HepG2 (cell line): ENCODE data around the gene GDNF. TPM values are rescaled to one million over a fixed set of nuclear protein-coding genes. Genes with fewer than 3 reads are reported as not detected.

Experiments used
- ATAC-seq: fragments of 200-7000 bp; cut with Tn5 transposase; 3 replicates; pipeline ENCODE4 v1.9.1; 2020; ENCODE audit warnings: mild to moderate bottlenecking, moderate library complexity
- BruUV-seq: library from RNA; stranded (reverse); fragments of 400-500 nt; replicated peaks from 2 replicates; lab custom pipeline; 2021; lab: Mats Ljungman, UMichigan
- CTCF ChIA-PET: fragments of 300-600 bp; formaldehyde crosslinking; extraction: SDS; loops from one replicate; lab custom pipeline; 2021; ENCODE audit warnings: low total read pairs, inconsistent platforms, low intra/inter-chr PET ratio; lab: Yijun Ruan, JAX
- POLR2A ChIA-PET: fragments of 350-600 bp; sonication (Branson Sonifier 250); formaldehyde crosslinking; loops from one replicate; lab custom pipeline; 2020; ENCODE audit warnings: antibody characterized with exemption, inconsistent platforms; lab: Yijun Ruan, JAX
- DNase-seq: peaks from one replicate; pipeline ENCODE4 v3.0.0-alpha.2; 2015; ENCODE audit warnings: low spot score
- FAIRE-seq: peaks from 3 replicates; lab custom pipeline; 2011; peaks lifted over from hg19 to GRCh38; lab: Jason Lieb, UNC
- H2AFZ ChIP-seq: one replicate; pipeline ENCODE4 v1.6.1; 2011; ENCODE audit warnings: low read length, inconsistent platforms
- H3K27ac ChIP-seq: fragments of 300-600 bp; 3 replicates; pipeline ENCODE4 v1.8.0; 2011; ENCODE audit warnings: mixed run types, mild to moderate bottlenecking, mixed read lengths, low read length, inconsistent platforms; ENCODE audit not compliant: insufficient read depth; ENCODE audit errors: extremely low read length
- H3K27me3 ChIP-seq, 2 experiments: fragments of 200-600 bp in 1 of 2; 2 replicates in 1 of 2; 3 replicates in 1 of 2; pipeline versions ENCODE4 v1.6.0 to v1.8.0; 2011; ENCODE audit warnings: low read length in 2 of 2, mild to moderate bottlenecking in 2 of 2, moderate library complexity in 2 of 2, inconsistent platforms in 1 of 2; ENCODE audit not compliant: insufficient read depth in 2 of 2, control insufficient read depth in 1 of 2
- H3K36me3 ChIP-seq, 2 experiments: fragments of 200-600 bp in 1 of 2; replicated peaks in 1 of 2; 2 replicates in 1 of 2; 3 replicates in 1 of 2; pipeline versions ENCODE4 v1.5.1 to v1.8.0; 2011; ENCODE audit warnings: low read length in 2 of 2, inconsistent platforms in 1 of 2; ENCODE audit not compliant: insufficient read depth in 2 of 2, control insufficient read depth in 1 of 2
- H3K4me1 ChIP-seq: 2 replicates; pipeline ENCODE4 v1.5.1; 2012; ENCODE audit warnings: low read length, inconsistent platforms; ENCODE audit not compliant: insufficient read depth
- H3K4me2 ChIP-seq: 2 replicates; pipeline ENCODE4 v1.6.0; 2011; ENCODE audit warnings: low read depth, low read length, inconsistent platforms
- H3K4me3 ChIP-seq, 3 experiments: fragments of 200-600 bp in 1 of 3; sonication (generic), shearing (Covaris generic) in 1 of 3; replicated peaks in 1 of 3; 2 replicates each; pipeline ENCODE4 v1.5.1; 2011 to 2016; ENCODE audit warnings: low read length in 3 of 3, inconsistent platforms in 2 of 3, low read depth in 2 of 3, mild to moderate bottlenecking in 2 of 3, control low read depth in 1 of 3, mixed read lengths in 1 of 3; ENCODE audit not compliant: insufficient read depth in 1 of 3
- H3K79me2 ChIP-seq: one replicate; pipeline ENCODE4 v1.6.1; 2011; ENCODE audit warnings: low read length, inconsistent platforms; ENCODE audit not compliant: insufficient read depth
- H3K9ac ChIP-seq: 2 replicates; pipeline ENCODE4 v1.6.0; 2011; ENCODE audit warnings: mild to moderate bottlenecking, low read depth, low read length, inconsistent platforms; ENCODE audit not compliant: insufficient read depth
- H3K9me3 ChIP-seq: 2 replicates; pipeline ENCODE4 v1.5.1; 2012; ENCODE audit warnings: mild to moderate bottlenecking, low read length
- H4K20me1 ChIP-seq: 2 replicates; pipeline ENCODE4 v1.6.0; 2011; ENCODE audit warnings: inconsistent platforms, mild to moderate bottlenecking, low read length, moderate library complexity; ENCODE audit not compliant: insufficient read depth
- BORCS8-MEF2B ChIP-seq: sonication (generic); formaldehyde crosslinking; IDR thresholded peaks from 2 replicates; pipeline ENCODE4 v1.8.0; 2022; ENCODE audit warnings: mild to moderate bottlenecking, missing genetic modification reagents
- DDIT3 ChIP-seq: sonication (generic); formaldehyde crosslinking; IDR thresholded peaks from 2 replicates; pipeline ENCODE4 v1.4.0; 2020; ENCODE audit warnings: mild to moderate bottlenecking, missing genetic modification reagents
- NFKBIZ ChIP-seq: IDR thresholded peaks from 2 replicates; pipeline ENCODE4 v1.6.1; 2018; ENCODE audit warnings: missing genetic modification reagents, missing compliant biosample characterization
- PAF1 ChIP-seq: IDR thresholded peaks from 2 replicates; pipeline ENCODE4 v1.6.1; 2016; ENCODE audit warnings: missing genetic modification reagents, missing compliant biosample characterization
- SMAD3 ChIP-seq: sonication (generic); formaldehyde crosslinking; IDR thresholded peaks from 2 replicates; pipeline ENCODE4 v1.4.0; 2020; ENCODE audit warnings: missing genetic modification reagents
- SRSF4 ChIP-seq: fragments of 200-400 bp; formaldehyde crosslinking; IDR thresholded peaks from one replicate; pipeline ENCODE4 v1.6.1; 2018; ENCODE audit warnings: mild to moderate bottlenecking, low read depth, low read length, moderate library complexity; ENCODE audit not compliant: poor library complexity, severe bottlenecking
- TBX2 ChIP-seq: sonication (generic); formaldehyde crosslinking; IDR thresholded peaks from 2 replicates; pipeline ENCODE4 v1.5.0; 2020; ENCODE audit warnings: missing genetic modification reagents, mild to moderate bottlenecking, borderline replicate concordance
- ZBTB1 ChIP-seq: sonication (generic); formaldehyde crosslinking; IDR thresholded peaks from 2 replicates; pipeline ENCODE4 v1.4.0; 2020; ENCODE audit warnings: missing genetic modification reagents, borderline replicate concordance
- ZNF44 ChIP-seq: sonication (generic); formaldehyde crosslinking; IDR thresholded peaks from 2 replicates; pipeline ENCODE4 v1.5.1; 2020; ENCODE audit warnings: mild to moderate bottlenecking, missing genetic modification reagents
- ZNF530 ChIP-seq: sonication (generic); formaldehyde crosslinking; IDR thresholded peaks from 2 replicates; pipeline ENCODE4 v1.5.0; 2020; ENCODE audit warnings: low read depth, mild to moderate bottlenecking, missing genetic modification reagents
- ZNF543 ChIP-seq: sonication (generic); formaldehyde crosslinking; IDR thresholded peaks from 2 replicates; pipeline ENCODE4 v1.4.0; 2020; ENCODE audit warnings: mild to moderate bottlenecking, missing genetic modification reagents
- ZNF749 ChIP-seq: sonication (generic); formaldehyde crosslinking; IDR thresholded peaks from 2 replicates; pipeline ENCODE4 v1.8.0; 2022; ENCODE audit warnings: mild to moderate bottlenecking, missing genetic modification reagents, moderate library complexity, borderline replicate concordance
- WGBS: methylation state at CpG from one replicate; pipeline ENCODE4 v1.1.6; 2017; ENCODE audit warnings: low lambda C conversion rate; 5-methylcytosine and 5-hydroxymethylcytosine counted together
- in situ Hi-C: cut with HindIII; loops from 2 replicates; pipeline ENCODE4 v1.10.0; 2017; ENCODE audit warnings: low pct_unique_long_range_greater_than_20kb; ENCODE audit not compliant: extremely low pct_ligation_motif_present
- intact Hi-C: fragments of 100-400 bp; cut with micrococcal nuclease; formaldehyde crosslinking; loops from one replicate; pipeline ENCODE4 v1.10.0; 2022; ENCODE audit not compliant: unreplicated experiment
- polyA plus RNA-seq, 8 experiments: library from polyadenylated mRNA; depleted of rRNA in 3 of 8; stranded (reverse) in 7 of 8; unstranded in 1 of 8; fragments of >200 nt; fragmentation: Illumina TruSeq in 4 of 8; extraction: Trizol in 4 of 8; gene quantifications; 2 replicates each; pipeline versions ENCODE4 v1.2.1 to v1.2.3, GENCODE V29; 2011 to 2016; ENCODE audit warnings: low read depth in 4 of 8, missing spikeins in 1 of 8, mixed read lengths in 1 of 8; ENCODE audit not compliant: insufficient read depth in 1 of 8
- total RNA-seq, 5 experiments: library from RNA; depleted of rRNA; stranded (reverse); fragments of >200 nt; fragmentation: Illumina TruSeq; extraction: Trizol; gene quantifications; 2 replicates each; pipeline ENCODE4 v1.2.3, GENCODE V29; 2016; ENCODE audit warnings: low read depth in 1 of 5

Gene GDNF
- total and polyA plus RNA-seq, 2 of the 13 experiments (the other 11 are each of a cell fraction or from before 2014, with no cell fraction given): 0.24 to 0.46 TPM

- intact Hi-C loops (no loop called here), in situ Hi-C loops (no loop called here)
- ChIA-PET CTCF (no interaction called here), POLR2A (no interaction called here)
- H3K36me3 ChIP-seq: no peaks in the 10 kb centered on the region
- no peak overlapping the region for H3K4me3 ChIP-seq
- no peak overlapping the region for H2AFZ ChIP-seq
- 0 out of 2 replicates have a peak, but pooled peaks cover 3% of the 10 kb centered on the region for H3K9me3 ChIP-seq
- WGBS: 47% methylated on average over 3 of the region's 3 CpGs
- no peak for DNase-seq
- ATAC-seq: no peak
- no peaks in the 10 kb centered on the region for H4K20me1 ChIP-seq
- BruUV-seq: no TSS peak
- H3K9ac ChIP-seq: no peak overlapping the region
- H3K27ac ChIP-seq: no peak overlapping the region
- H3K79me2 ChIP-seq: no peaks in the 10 kb centered on the region
- H3K4me1 ChIP-seq: no peaks in the 10 kb centered on the region
- no peak for FAIRE-seq
- peaks cover 0 to 16% of the 10 kb centered on the region in 2 experiments; a peak in 2 of 5 replicates for H3K27me3 ChIP-seq
- TF ChIP-seq SRSF4 (no peak), DDIT3 (CRISPR knock-in tag) (no peak), ZNF44 (no peak), ZNF749 (CRISPR knock-in tag) (no peak), PAF1 (CRISPR knock-in tag) (no peak), ZNF530 (no peak), SMAD3 (CRISPR knock-in tag) (no peak)
- H3K4me2 ChIP-seq: no peak overlapping the region
Measured at GRCh38 chr5:37876943-37877342, 37.1 kb upstream of the GDNF start.

- ATAC-seq (no peak), FAIRE-seq (no peak), DNase-seq (no peak)
- no peaks in the 10 kb centered on the region for H3K4me1 ChIP-seq
- CTCF ChIA-PET: no interaction called here
- H2AFZ ChIP-seq: no peak overlapping the region
- no peaks in the 10 kb centered on the region for H3K79me2 ChIP-seq
- no peaks in the 10 kb centered on the region for H3K36me3 ChIP-seq
- 0% methylated on average over 1 of the region's 1 CpG for WGBS
- H3K4me3 ChIP-seq: no peak overlapping the region
- no peak for TF ChIP-seq BORCS8-MEF2B (CRISPR knock-in tag)
- TF ChIP-seq ZBTB1 (CRISPR knock-in tag): no peak
- TF ChIP-seq TBX2: no peak
- TF ChIP-seq ZNF543 (CRISPR knock-in tag): peak; percentile 99
- no peak for TF ChIP-seq NFKBIZ (CRISPR knock-in tag)
- H3K9me3 ChIP-seq: 0 out of 2 replicates have a peak, but pooled peaks cover 3% of the 10 kb centered on the region
- in situ Hi-C loops: no loop called here
- H3K9ac ChIP-seq: no peak overlapping the region
- H3K27ac ChIP-seq: no peak overlapping the region
- no peak overlapping the region for H3K4me2 ChIP-seq
- intact Hi-C loops: no loop called here
- no TSS peak for BruUV-seq
- no peaks in the 10 kb centered on the region for H4K20me1 ChIP-seq
- POLR2A ChIA-PET: no interaction called here
- peaks cover 0 to 16% of the 10 kb centered on the region in 2 experiments; a peak in 2 of 5 replicates for H3K27me3 ChIP-seq
Measured at GRCh38 chr5:37876245-37876644, 36.4 kb upstream of the GDNF start.
